HepG2 (cell line): ENCODE measurements around the gene NMUR1.

Source experiments
- EP300 ChIP-seq, 3 experiments: sonication (generic) in 1 of 3; formaldehyde crosslinking in 1 of 3; IDR thresholded peaks; 2 replicates each; pipeline versions ENCODE4 v1.5.1 to v1.6.1; 2011 to 2020; ENCODE audit warnings: low read depth in 2 of 3, low read length in 2 of 3, borderline replicate concordance in 1 of 3, improper control_type of control experiment in 1 of 3, mild to moderate bottlenecking in 1 of 3, missing genetic modification reagents in 1 of 3, moderate library complexity in 1 of 3
- FOXM1 ChIP-seq: sonication (generic); formaldehyde crosslinking; IDR thresholded peaks from 2 replicates; pipeline ENCODE4 v1.5.0; 2020; ENCODE audit warnings: missing genetic modification reagents
- FOXP4 ChIP-seq: sonication (generic); formaldehyde crosslinking; IDR thresholded peaks from 2 replicates; pipeline ENCODE4 v1.4.0; 2020; ENCODE audit warnings: missing genetic modification reagents
- GABPB1 ChIP-seq: IDR thresholded peaks from 2 replicates; pipeline ENCODE4 v1.6.1; 2016; ENCODE audit warnings: mild to moderate bottlenecking, missing genetic modification reagents, moderate library complexity, missing compliant biosample characterization
- GPBP1L1 ChIP-seq: sonication (generic); formaldehyde crosslinking; IDR thresholded peaks from 2 replicates; pipeline ENCODE4 v1.5.0; 2020; ENCODE audit warnings: mild to moderate bottlenecking, missing genetic modification reagents
- KDM1A ChIP-seq: IDR thresholded peaks from 2 replicates; pipeline ENCODE4 v1.6.1; 2016; ENCODE audit warnings: missing compliant biosample characterization
- PBX3 ChIP-seq: sonication (generic); formaldehyde crosslinking; IDR thresholded peaks from 2 replicates; pipeline ENCODE4 v1.8.1; 2023; ENCODE audit warnings: missing genetic modification reagents, inconsistent platforms, borderline replicate concordance
- RELA ChIP-seq: sonication (generic); formaldehyde crosslinking; IDR thresholded peaks from 2 replicates; pipeline ENCODE4 v1.4.0; 2020; ENCODE audit warnings: missing genetic modification reagents
- UBTF ChIP-seq: sonication (generic); formaldehyde crosslinking; IDR thresholded peaks from 2 replicates; pipeline ENCODE4 v1.4.0; 2020; ENCODE audit warnings: mild to moderate bottlenecking, missing genetic modification reagents

- TF ChIP-seq EP300 (IDR thresholded peaks at IDR 0.05; ENCODE audit: low read depth in 2 of 2, low read length in 2 of 2) (no peak), EP300 (CRISPR knock-in tag; IDR thresholded peaks at IDR 0.05; ENCODE audit: borderline replicate concordance) (no peak), FOXP4 (no peak), FOXM1 (CRISPR knock-in tag) (no peak), UBTF (no peak), RELA (CRISPR knock-in tag) (no peak), PBX3 (CRISPR knock-in tag) (no peak), GABPB1 (CRISPR knock-in tag) (no peak), GPBP1L1 (CRISPR knock-in tag) (no peak), KDM1A (CRISPR knock-in tag) (no peak)
These were observed 43.6 kb upstream of the NMUR1 start for GRCh38 chr2:231573698-231574421.
